ENCODE data around the gene MNDA.
"Not testable (repeated sequence)": the region's sequence is repeated elsewhere in the genome, so short reads cannot be mapped to it uniquely, and the experiment has no call there.

MNDA gene

DNA sequence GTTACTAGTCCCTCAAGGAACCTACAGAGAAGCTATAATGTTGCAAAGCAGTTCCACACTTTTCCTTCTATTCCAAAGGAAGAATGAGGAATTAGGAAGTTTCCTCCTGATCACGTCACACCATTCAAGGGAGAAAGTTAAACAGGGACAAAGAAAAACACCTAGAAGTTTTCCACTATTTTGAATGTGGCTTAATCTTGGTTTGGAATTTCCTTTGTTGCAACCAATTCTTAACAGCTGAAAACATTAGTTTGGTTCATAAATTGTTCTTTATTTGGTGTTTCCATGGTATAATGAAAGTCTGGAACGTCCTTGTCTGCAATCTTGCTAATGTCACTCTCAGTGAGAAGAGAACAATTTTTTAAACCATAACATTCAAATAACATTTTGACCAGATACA lies 8.4 kb downstream of the MNDA start:
- no peak for DNase-seq

DNA sequence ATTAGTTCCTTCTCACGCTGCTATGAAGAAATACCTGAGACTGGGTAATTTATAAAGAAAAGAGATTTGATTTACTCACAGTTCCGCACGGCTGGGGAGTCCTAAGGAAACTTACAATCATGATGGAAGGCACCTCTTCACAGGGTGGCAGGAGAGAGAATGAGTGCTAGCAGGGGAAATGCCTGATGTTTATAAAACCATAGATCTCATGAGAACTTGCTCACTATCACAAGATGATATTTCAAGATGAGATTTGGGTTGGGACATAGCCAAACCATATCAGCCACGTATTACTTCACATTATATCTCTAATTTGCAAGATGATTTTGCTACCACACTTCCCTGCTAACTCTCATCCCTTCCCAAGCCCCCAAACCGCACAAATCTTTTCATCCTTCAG lies 9.1 kb downstream of the MNDA start:
- DNase-seq, result no peak

DNA sequence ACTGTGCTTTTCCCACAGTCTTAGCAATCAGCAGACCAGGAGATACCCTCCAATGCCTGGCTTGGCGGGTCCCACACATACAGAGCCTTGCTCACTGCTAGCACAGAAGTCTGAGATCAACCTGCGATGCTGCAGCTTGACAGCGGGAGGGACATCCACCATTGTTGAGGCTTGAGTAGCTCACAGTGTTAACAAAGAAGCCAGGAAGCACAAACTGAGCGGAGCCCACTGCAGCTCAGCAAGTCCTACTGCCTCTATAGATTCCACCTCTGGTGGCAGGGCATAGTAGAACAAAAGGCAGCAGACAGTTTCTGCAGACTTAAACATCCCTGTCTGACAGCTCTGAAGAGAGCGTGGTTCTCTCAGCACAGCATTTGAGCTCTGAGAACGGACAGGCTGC lies 33.4 kb downstream of the MNDA start:
- no peak for DNase-seq

DNA sequence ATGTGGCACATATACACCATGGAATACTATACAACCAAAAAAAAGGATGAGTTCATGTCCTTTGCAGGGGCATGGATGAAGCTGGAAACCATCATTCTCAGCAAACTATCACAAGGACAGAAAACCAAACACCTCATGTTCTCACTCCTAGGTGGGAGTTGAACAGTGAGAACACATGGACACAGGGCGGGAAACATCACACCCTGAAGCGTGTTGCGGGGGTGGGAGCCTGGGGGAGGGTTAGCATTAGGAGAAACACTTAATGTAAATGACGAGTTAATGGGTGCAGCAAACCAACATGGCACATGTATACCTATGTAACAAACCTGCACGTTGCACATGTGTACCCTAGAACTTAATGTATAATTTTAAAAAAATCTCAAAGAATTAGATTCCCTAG lies 39.3 kb downstream of the MNDA start:
- not testable (repeated sequence) for DNase-seq

DNA sequence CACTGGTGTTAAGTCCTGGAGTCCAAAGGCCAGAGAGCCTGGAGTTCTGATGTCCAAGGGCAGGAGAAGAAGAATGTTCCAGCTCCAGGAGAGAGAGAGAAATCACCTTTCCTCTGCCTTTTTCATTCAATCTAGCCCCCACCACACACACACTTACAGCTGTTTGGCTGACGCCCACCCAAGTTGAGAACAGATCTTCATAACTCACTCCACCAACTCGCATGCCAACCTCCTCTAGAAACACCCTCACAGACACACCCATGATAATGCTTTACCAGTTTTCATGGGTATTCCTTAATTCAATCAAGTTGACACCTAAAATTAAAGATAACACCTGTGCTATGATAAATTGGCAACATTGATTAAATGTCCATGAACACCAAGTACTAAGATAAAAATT lies 42.0 kb downstream of the MNDA start:
- no peak for DNase-seq

DNA sequence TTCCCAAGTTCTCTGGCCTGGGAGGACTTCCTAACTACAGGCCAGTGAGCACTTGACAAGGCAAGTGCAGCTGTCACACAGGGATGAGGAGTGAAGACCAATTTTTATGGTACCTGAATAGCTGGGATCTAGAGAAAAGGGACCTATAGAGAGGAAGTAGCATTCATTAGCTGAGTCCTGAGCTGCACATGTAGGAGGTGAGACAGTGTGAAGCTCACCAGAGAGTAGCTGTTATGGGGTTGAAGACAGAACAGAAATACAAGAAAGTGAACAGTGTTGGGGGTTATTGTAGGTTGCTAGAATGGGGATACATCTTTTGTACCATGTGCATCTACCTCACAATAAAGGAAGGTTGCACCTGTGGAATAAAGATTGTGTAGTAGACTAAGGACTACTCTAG lies 62.5 kb downstream of the MNDA start:
- no peak for DNase-seq

DNA sequence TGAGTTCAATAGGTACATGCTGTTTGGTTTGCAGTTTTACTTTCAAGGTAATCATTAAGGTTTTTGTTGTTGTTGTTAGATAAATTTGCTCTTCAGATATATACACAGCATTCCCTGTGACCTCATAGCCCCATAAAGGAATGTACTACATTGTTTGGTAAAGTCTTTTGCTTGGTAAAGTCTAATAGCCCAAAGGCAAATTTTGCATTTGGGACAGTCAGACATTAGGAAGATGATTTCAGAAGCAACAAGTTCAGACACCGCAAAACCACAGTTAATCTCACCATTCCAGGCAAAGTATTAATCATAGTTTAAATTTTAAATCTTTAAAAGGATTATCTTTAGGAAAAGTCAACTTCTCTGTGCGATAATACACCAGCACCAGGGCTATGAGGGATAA lies 67.6 kb downstream of the MNDA start:
- DNase-seq, result no peak

Measured in MV-4-11 (cell line).